Neural cell (in vitro differentiated cells): ENCODE data around the gene HABP4.

ENCODE experiments used
- EP300 ChIP-seq: fragments of 450-650 bp; conservative IDR thresholded peaks from 2 replicates; pipeline ENCODE4 v1.6.1; 2014; ENCODE audit warnings: antibody characterized with exemption, mild to moderate bottlenecking, moderate library complexity; ENCODE audit not compliant: poor library complexity, severe bottlenecking
- POLR2AphosphoS5 ChIP-seq: IDR thresholded peaks from 2 replicates; pipeline ENCODE4 v1.6.1; 2012
- REST ChIP-seq: IDR thresholded peaks from 2 replicates; pipeline ENCODE4 v1.6.1; 2012; ENCODE audit warnings: borderline replicate concordance
- TF ChIP-seq, protein P1 (sequence below): fragments of 450-650 bp; IDR thresholded peaks from 2 replicates; pipeline ENCODE4 v1.5.1; 2014; ENCODE audit warnings: antibody characterized with exemption, mild to moderate bottlenecking, moderate library complexity; ENCODE audit not compliant: poor library complexity, severe bottlenecking

DNA sequence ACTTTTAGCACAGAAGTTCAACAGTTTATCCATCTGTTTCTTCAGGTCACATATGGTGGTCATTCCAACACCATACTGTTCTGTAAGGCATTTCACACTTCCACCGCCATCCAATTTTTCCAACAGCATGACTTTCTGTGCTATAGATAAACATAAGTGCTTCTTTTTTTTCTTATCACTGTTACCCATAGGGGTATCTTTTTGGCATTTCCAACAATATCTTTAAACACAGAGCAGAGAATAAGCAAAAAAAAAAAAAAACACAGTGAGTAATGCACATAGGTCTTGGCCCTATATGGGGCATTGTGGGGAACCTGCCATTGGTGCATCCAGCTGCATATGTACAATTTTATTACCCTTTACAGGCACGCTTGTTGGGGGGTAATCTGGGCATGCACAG, 19.6 kb upstream of the HABP4 start:
- TF ChIP-seq EP300, result no peak
- TF ChIP-seq, protein P1, sequence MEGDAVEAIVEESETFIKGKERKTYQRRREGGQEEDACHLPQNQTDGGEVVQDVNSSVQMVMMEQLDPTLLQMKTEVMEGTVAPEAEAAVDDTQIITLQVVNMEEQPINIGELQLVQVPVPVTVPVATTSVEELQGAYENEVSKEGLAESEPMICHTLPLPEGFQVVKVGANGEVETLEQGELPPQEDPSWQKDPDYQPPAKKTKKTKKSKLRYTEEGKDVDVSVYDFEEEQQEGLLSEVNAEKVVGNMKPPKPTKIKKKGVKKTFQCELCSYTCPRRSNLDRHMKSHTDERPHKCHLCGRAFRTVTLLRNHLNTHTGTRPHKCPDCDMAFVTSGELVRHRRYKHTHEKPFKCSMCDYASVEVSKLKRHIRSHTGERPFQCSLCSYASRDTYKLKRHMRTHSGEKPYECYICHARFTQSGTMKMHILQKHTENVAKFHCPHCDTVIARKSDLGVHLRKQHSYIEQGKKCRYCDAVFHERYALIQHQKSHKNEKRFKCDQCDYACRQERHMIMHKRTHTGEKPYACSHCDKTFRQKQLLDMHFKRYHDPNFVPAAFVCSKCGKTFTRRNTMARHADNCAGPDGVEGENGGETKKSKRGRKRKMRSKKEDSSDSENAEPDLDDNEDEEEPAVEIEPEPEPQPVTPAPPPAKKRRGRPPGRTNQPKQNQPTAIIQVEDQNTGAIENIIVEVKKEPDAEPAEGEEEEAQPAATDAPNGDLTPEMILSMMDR, result no peak
- TF ChIP-seq POLR2AphosphoS5, result no peak
- no peak for TF ChIP-seq REST
